ENCODE measurements around the gene LSM12.

The LSM12 gene

DNA sequence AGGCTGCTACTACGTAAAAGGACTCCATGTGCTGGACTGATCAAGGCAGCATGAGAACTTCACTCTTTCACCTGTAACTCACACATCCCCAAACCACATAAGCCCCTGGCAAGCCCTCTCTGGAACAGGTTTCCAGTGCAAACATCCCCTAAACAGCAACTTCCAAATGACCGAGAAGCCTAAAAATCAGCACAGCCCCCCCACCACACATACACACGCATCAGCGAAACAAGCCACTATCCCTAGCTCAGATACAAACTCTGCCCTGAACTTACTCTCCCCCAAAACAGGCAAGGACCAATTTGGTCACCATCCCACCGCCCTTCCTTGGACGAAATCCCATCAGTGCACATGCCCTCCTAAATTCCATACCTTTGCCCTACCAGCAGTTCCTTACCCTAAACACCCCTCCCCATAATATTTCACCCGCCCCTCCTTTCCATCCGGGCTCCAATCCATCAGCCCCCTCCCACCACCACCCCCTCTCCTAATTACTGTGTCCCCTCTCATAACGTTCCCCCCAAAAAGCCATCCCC is 735 bp downstream of the LSM12 start:
- TF ChIP-seq EZH2phosphoT487 (IDR thresholded peaks at IDR 0.05; ENCODE audit: low read length), result no peak
- no peak for TF ChIP-seq EZH2 (optimal IDR thresholded peaks at IDR 0.05; ENCODE audit: low read depth, low read length)
- no peak for TF ChIP-seq CTCF (IDR thresholded peaks at IDR 0.05; ENCODE audit: low read length)
- Histone ChIP-seq H4K20me1 (ENCODE audit: insufficient read depth, low read length) (peaks cover 3% of the 10 kb centered on the region; the same call in 1 of the 2 replicates), H3K36me3 (replicated peaks; ENCODE audit: insufficient read depth, low read length) (no peaks in the 10 kb centered on the region; the same call in 1 of the 2 replicates), H3K9me2 (replicated peaks; ENCODE audit: insufficient read depth, low read length) (no peaks in the 10 kb centered on the region), H3K9me3 (replicated peaks; ENCODE audit: insufficient read depth, low read length) (no peaks in the 10 kb centered on the region), H3K27ac (ENCODE audit: low read length) (peak overlapping the region; percentile 86; the same call in 1 of the 2 replicates), H3K4me1 (ENCODE audit: low read length) (peaks cover 7% of the 10 kb centered on the region), H3K9ac (ENCODE audit: low read length) (peak overlapping the region; percentile 97), H3F3A (ENCODE audit: insufficient read depth, low read length) (peaks cover 20% of the 10 kb centered on the region), H3K27me3 (replicated peaks; ENCODE audit: insufficient read depth, low read length) (no peaks in the 10 kb centered on the region), H3K4me3 (ENCODE audit: low read length) (peak overlapping the region; percentile 81), H2AFZ (ENCODE audit: low read length) (0 out of 2 replicates have a peak overlapping the region, but pooled peaks have one; percentile 58), H3K79me2 (ENCODE audit: low read length) (peaks cover 66% of the 10 kb centered on the region), H3K4me2 (ENCODE audit: low read depth, low read length) (peak overlapping the region; percentile 98)
- no peak for DNase-seq

DNA sequence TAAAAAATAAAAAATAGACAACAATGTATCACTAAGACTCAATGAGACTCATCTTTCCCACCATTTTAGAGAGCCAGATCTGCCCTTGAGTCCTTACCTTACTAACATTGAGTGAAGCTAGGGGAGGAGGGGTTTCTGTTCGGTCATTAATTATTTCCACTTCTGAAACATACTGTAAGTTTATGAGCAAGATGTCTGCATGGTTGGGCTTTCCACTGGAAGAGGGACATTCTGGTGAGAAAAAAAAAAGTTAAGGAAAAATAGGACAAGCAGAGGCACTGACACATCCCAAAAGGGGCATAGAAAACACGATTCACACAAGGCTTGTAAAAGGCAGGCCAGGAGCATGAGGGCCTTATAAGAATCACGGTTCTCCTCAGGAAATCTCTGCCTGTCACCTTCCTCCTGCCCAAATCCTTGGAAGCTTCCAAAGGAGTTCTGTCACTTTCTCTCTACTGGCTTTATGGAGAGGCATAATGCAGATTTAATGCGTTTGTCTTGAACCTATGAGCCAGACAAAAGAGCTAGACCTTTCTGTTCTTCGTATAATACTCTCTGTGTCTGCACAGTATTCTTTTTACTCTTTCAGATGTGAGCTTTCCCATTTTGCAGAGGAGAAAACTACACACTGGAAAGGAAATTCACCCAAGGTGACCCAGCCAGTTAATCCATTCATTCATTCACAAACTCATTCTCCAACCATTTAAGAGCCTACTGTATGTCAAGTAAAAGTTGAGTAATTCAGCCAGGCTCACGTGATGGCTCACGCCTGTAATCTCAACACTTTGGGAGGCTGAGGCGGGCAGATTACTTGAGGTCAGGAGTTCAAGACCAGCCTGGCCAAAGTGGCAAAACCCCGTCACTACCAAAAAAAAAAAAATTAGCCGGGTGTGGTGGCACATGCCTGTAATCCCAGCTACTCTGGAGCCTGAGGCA is 2.5 kb downstream of the LSM12 start:
- no peak overlapping the region for H3K4me3 ChIP-seq (ENCODE audit: low read length)
- no peak overlapping the region for H3K4me2 ChIP-seq (ENCODE audit: low read depth, low read length)
- H3F3A ChIP-seq (ENCODE audit: insufficient read depth, low read length), result peaks cover 14% of the 10 kb centered on the region
- no peaks in the 10 kb centered on the region for H3K9me3 ChIP-seq (replicated peaks; ENCODE audit: insufficient read depth, low read length)
- H3K27me3 ChIP-seq (replicated peaks; ENCODE audit: insufficient read depth, low read length), result no peaks in the 10 kb centered on the region
- H2AFZ ChIP-seq (ENCODE audit: low read length), result no peak overlapping the region
- H3K79me2 ChIP-seq (ENCODE audit: low read length), result peaks cover 81% of the 10 kb centered on the region
- DNase-seq, result no peak
- peaks cover 7% of the 10 kb centered on the region; the same call in 1 of the 2 replicates for H3K36me3 ChIP-seq (replicated peaks; ENCODE audit: insufficient read depth, low read length)
- no peak overlapping the region for H3K9ac ChIP-seq (ENCODE audit: low read length)
- H3K4me1 ChIP-seq (ENCODE audit: low read length), result peaks cover 3% of the 10 kb centered on the region; the same call in 1 of the 2 replicates
- TF ChIP-seq EZH2phosphoT487 (IDR thresholded peaks at IDR 0.05; ENCODE audit: low read length) (no peak), EZH2 (optimal IDR thresholded peaks at IDR 0.05; ENCODE audit: low read depth, low read length) (no peak), CTCF (IDR thresholded peaks at IDR 0.05; ENCODE audit: low read length) (no peak)
- H4K20me1 ChIP-seq (ENCODE audit: insufficient read depth, low read length), result peaks cover 7% of the 10 kb centered on the region; the same call in 1 of the 2 replicates
- no peak overlapping the region for H3K27ac ChIP-seq (ENCODE audit: low read length)
- H3K9me2 ChIP-seq (replicated peaks; ENCODE audit: insufficient read depth, low read length), result no peaks in the 10 kb centered on the region

DNA sequence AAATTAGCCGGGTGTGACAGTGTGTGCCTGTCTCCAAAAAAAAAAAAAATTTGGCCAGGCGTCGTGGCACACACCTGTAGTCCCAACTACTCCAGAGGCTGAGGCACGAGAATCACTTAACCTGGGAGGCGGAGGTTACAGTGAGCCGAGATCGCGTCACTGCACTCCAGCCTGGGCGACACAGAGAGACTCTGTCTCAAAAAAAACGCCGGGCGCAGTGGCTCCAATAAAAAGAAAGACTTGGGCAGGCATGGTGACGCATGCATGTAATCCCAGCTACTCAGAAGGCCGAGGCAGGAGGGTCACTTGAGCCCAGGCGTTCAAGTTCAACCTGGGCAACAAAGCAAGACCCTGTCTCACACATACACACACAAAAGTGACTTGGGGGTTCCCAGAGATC is 3.6 kb downstream of the LSM12 start:
- H3K27me3 ChIP-seq (replicated peaks; ENCODE audit: insufficient read depth, low read length), result no peaks in the 10 kb centered on the region
- H3K9me3 ChIP-seq (replicated peaks; ENCODE audit: insufficient read depth, low read length), result no peaks in the 10 kb centered on the region
- H3K9ac ChIP-seq (ENCODE audit: low read length), result no peak overlapping the region
- TF ChIP-seq EZH2phosphoT487 (IDR thresholded peaks at IDR 0.05; ENCODE audit: low read length) (no peak), EZH2 (optimal IDR thresholded peaks at IDR 0.05; ENCODE audit: low read depth, low read length) (no peak), CTCF (IDR thresholded peaks at IDR 0.05; ENCODE audit: low read length) (no peak)
- peaks cover 14% of the 10 kb centered on the region for H3F3A ChIP-seq (ENCODE audit: insufficient read depth, low read length)
- H3K27ac ChIP-seq (ENCODE audit: low read length), result no peak overlapping the region
- DNase-seq, result no peak
- peaks cover 7% of the 10 kb centered on the region; the same call in 1 of the 2 replicates for H4K20me1 ChIP-seq (ENCODE audit: insufficient read depth, low read length)
- no peaks in the 10 kb centered on the region for H3K9me2 ChIP-seq (replicated peaks; ENCODE audit: insufficient read depth, low read length)
- no peak overlapping the region for H2AFZ ChIP-seq (ENCODE audit: low read length)
- H3K36me3 ChIP-seq (replicated peaks; ENCODE audit: insufficient read depth, low read length), result peaks cover 10% of the 10 kb centered on the region; the same call in 1 of the 2 replicates
- H3K4me2 ChIP-seq (ENCODE audit: low read depth, low read length), result no peak overlapping the region
- no peak overlapping the region for H3K4me3 ChIP-seq (ENCODE audit: low read length)
- peaks cover 3% of the 10 kb centered on the region; the same call in 1 of the 2 replicates for H3K4me1 ChIP-seq (ENCODE audit: low read length)
- peaks cover 90% of the 10 kb centered on the region for H3K79me2 ChIP-seq (ENCODE audit: low read length)
